RWPE2 (cell line): ENCODE data around the gene STUB1.

Experiments used
- ATAC-seq: fragments of 200-7000 bp; cut with Tn5 transposase; 3 replicates; pipeline ENCODE4 v1.9.1; 2021; ENCODE audit warnings: low read depth
- DNase-seq: peaks from one replicate; pipeline ENCODE4 v3.0.0-alpha.2; 2020; ENCODE audit warnings: low spot score
- H3K27ac ChIP-seq: fragments of 450-650 bp; 2 replicates; pipeline ENCODE4 v1.5.1; 2017; ENCODE audit warnings: mild to moderate bottlenecking; ENCODE audit not compliant: poor library complexity, severe bottlenecking
- H3K27me3 ChIP-seq: fragments of 250-450 bp; sonication (Bioruptor Pico); 2 replicates; pipeline ENCODE4 v1.5.1; 2021; ENCODE audit warnings: mild to moderate bottlenecking, moderate library complexity; ENCODE audit not compliant: insufficient read depth, poor library complexity, severe bottlenecking
- H3K36me3 ChIP-seq: fragments of 250-450 bp; sonication (Bioruptor Pico); 2 replicates; pipeline ENCODE4 v1.5.1; 2020; ENCODE audit warnings: low read depth, mild to moderate bottlenecking, moderate library complexity
- H3K4me1 ChIP-seq: fragments of 250-450 bp; sonication (Bioruptor Pico); 2 replicates; pipeline ENCODE4 v1.5.1; 2021; ENCODE audit warnings: mild to moderate bottlenecking, moderate library complexity; ENCODE audit not compliant: insufficient read depth, poor library complexity, severe bottlenecking
- H3K4me3 ChIP-seq: fragments of 250-450 bp; sonication (Bioruptor Pico); 2 replicates; pipeline ENCODE4 v1.5.1; 2021; ENCODE audit warnings: mild to moderate bottlenecking, moderate library complexity; ENCODE audit not compliant: severe bottlenecking
- H3K9me3 ChIP-seq: fragments of 250-450 bp; sonication (Bioruptor Pico); 2 replicates; pipeline ENCODE4 v1.5.1; 2021; ENCODE audit warnings: mild to moderate bottlenecking, moderate library complexity; ENCODE audit not compliant: severe bottlenecking
- TF ChIP-seq, protein P1 (sequence below): fragments of 450-650 bp; IDR thresholded peaks from one replicate; pipeline ENCODE4 v1.5.1; 2017; ENCODE audit warnings: mild to moderate bottlenecking, moderate library complexity; ENCODE audit not compliant: poor library complexity, severe bottlenecking

The STUB1 gene

DNA sequence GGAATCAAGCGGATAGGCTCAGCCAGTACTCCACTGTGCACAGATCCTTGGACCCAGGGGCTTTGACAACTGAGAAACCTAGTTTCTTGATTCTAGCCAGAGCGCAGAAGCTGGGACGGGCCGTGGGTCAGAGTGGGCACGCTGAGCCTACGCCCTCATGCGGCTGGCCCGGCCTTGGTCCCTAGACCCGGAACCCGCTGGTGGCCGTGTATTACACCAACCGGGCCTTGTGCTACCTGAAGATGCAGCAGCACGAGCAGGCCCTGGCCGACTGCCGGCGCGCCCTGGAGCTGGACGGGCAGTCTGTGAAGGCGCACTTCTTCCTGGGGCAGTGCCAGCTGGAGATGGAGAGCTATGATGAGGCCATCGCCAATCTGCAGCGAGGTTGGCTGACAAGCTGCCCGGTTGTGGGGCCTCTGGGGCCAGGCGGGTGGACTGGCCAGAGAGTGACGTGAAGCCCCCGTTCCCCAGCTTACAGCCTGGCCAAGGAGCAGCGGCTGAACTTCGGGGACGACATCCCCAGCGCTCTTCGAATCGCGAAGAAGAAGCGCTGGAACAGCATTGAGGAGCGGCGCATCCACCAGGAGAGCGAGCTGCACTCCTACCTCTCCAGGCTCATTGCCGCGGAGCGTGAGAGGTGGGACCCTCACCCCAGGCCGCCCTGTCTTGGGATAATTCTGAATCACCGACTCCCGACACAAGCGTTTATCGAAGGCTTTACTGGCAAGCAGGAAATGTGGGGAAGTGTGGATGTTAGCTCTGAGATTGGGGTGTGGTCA is 946 bp downstream of the STUB1 start:
- no peaks in the 10 kb centered on the region for H3K27me3 ChIP-seq
- H3K4me3 ChIP-seq: peak overlapping the region; percentile 91
- ATAC-seq: no peak
- peaks cover 21% of the 10 kb centered on the region for H3K4me1 ChIP-seq
- H3K36me3 ChIP-seq: peaks cover 36% of the 10 kb centered on the region
- peak overlapping the region; percentile 72 for H3K27ac ChIP-seq
- no peaks in the 10 kb centered on the region for H3K9me3 ChIP-seq
- no peak for DNase-seq
- TF ChIP-seq, protein P1, sequence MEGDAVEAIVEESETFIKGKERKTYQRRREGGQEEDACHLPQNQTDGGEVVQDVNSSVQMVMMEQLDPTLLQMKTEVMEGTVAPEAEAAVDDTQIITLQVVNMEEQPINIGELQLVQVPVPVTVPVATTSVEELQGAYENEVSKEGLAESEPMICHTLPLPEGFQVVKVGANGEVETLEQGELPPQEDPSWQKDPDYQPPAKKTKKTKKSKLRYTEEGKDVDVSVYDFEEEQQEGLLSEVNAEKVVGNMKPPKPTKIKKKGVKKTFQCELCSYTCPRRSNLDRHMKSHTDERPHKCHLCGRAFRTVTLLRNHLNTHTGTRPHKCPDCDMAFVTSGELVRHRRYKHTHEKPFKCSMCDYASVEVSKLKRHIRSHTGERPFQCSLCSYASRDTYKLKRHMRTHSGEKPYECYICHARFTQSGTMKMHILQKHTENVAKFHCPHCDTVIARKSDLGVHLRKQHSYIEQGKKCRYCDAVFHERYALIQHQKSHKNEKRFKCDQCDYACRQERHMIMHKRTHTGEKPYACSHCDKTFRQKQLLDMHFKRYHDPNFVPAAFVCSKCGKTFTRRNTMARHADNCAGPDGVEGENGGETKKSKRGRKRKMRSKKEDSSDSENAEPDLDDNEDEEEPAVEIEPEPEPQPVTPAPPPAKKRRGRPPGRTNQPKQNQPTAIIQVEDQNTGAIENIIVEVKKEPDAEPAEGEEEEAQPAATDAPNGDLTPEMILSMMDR: peak; percentile 27

DNA sequence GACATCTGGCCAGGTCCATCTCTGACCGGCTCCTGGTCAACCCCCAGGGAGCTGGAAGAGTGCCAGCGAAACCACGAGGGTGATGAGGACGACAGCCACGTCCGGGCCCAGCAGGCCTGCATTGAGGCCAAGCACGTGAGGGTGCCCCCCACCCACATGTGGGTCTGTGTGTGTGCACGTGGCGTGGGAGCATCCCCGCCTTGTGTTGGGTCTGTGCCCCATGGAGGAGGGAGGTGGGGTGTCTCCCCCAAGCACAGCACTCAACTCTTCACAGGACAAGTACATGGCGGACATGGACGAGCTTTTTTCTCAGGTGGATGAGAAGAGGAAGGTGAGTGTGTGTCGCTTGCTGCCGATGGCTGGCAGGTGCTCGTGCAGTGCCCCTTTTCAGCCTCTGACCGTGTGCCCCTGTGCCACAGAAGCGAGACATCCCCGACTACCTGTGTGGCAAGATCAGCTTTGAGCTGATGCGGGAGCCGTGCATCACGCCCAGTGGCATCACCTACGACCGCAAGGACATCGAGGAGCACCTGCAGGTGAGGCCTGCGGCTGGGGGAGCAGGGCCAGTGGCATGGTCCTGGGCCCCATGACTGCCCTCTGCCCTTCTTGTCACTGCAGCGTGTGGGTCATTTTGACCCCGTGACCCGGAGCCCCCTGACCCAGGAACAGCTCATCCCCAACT is 1.7 kb downstream of the STUB1 start:
- peak overlapping the region; percentile 72 for H3K27ac ChIP-seq
- peak overlapping the region; percentile 91 for H3K4me3 ChIP-seq
- H3K36me3 ChIP-seq: peaks cover 43% of the 10 kb centered on the region
- TF ChIP-seq, protein P1: no peak
- peaks cover 15% of the 10 kb centered on the region for H3K4me1 ChIP-seq
- H3K9me3 ChIP-seq: no peaks in the 10 kb centered on the region
- H3K27me3 ChIP-seq: no peaks in the 10 kb centered on the region
- ATAC-seq (no peak), DNase-seq (no peak)

DNA sequence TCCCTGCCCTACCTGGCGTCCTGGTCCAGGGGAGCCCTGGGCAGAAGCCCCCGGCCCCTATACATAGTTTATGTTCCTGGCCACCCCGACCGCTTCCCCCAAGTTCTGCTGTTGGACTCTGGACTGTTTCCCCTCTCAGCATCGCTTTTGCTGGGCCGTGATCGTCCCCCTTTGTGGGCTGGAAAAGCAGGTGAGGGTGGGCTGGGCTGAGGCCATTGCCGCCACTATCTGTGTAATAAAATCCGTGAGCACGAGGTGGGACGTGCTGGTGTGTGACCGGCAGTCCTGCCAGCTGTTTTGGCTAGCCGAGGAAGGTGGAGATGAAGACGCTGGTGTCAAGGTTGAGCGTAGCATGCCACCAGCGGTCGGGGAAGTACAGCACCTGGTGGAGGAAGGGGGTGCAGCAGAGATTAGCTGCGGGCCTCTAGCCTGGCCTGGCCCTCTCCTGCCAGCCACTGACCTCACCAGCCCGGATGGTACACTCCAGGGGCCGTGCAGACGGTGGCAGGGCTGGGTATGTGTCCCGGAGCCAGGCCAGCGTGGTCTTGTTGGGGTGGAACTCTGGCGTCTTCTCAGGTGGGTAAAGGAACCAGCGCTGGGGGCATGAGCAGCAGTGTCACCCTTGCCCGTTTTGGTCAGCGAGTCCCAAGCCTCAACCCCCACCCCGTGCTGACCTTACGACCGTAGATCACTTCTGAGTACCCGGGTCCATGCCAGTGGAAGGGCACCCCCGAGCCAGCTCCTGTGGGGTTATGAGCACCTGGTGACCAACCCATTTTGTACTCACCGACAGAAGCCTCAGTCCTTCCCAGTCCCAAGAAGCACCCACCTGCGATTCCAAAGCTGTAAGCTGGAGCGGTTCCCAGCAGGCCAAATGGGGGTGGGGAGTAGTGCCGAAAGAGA is 2.5 kb downstream of the STUB1 start:
- H3K36me3 ChIP-seq: peaks cover 44% of the 10 kb centered on the region
- no peaks in the 10 kb centered on the region for H3K27me3 ChIP-seq
- DNase-seq: no peak
- TF ChIP-seq, protein P1: no peak
- peaks cover 15% of the 10 kb centered on the region for H3K4me1 ChIP-seq
- ATAC-seq: no peak
- peak overlapping the region; percentile 72 for H3K4me3 ChIP-seq
- peak overlapping the region; percentile 77 for H3K27ac ChIP-seq
- H3K9me3 ChIP-seq: no peaks in the 10 kb centered on the region

DNA sequence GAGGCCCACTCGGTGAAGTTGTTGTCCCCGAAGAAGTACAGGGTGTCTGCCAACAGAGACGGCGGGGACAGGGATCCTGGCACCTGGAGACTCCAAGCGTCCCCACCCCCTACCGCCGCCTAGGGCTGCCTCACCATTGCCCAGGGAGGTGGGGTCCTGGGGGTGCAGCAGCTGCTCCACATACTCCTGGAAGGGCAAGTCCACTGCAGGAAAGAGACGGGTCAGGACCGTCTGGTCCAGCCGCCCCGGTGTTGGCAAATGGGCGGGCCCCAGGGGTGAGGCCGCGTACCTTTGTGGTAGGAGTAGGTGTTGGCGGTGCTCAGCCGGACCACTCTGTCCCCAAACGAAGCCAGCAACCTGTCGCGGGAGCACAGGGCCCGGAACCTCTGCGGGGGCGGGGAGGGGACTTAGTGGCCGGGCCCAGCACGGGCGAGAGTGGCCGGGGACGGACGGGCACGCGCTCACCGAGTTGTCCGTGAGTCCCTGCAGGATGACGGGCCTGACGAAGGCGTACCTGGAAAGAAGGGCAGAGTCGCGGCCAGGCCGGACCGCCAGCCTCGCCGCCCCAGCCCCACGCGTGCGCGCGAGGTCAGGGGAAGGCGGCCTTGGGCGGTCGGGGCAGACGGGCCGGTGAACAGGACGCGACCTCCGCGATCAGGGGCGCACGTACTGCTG is 3.3 kb downstream of the STUB1 start:
- peak overlapping the region; percentile 72 for H3K4me3 ChIP-seq
- peaks cover 44% of the 10 kb centered on the region for H3K36me3 ChIP-seq
- no peak for DNase-seq
- H3K4me1 ChIP-seq: peaks cover 15% of the 10 kb centered on the region
- H3K27ac ChIP-seq: peak overlapping the region; percentile 77
- peak; percentile 3; the same call in 2 of the 3 replicates for ATAC-seq
- no peaks in the 10 kb centered on the region for H3K9me3 ChIP-seq
- TF ChIP-seq, protein P1: no peak
- no peaks in the 10 kb centered on the region for H3K27me3 ChIP-seq
